Liver (tissue), 3 donors: ENCODE measurements around the gene DCTN5.

Experiments used
- JUND ChIP-seq, 2 donors: IDR thresholded peaks; 2 replicates each; pipeline ENCODE4 v1.6.1; 2016; ENCODE audit warnings: antibody characterized with exemption in 2 of 2
- TF ChIP-seq, protein P1 (sequence below): fragments of 150-350 bp; IDR thresholded peaks from 2 replicates; pipeline ENCODE4 v1.5.1; 2017; ENCODE audit warnings: improper control_type of control experiment, low read depth, low read length; ENCODE audit not compliant: missing input control
- TF ChIP-seq, protein P2 (sequence below): IDR thresholded peaks from 2 replicates; pipeline ENCODE4 v1.6.1; 2016; ENCODE audit warnings: antibody characterized with exemption
- donor health status: healthy.
- donor health status: healthy.

DNA sequence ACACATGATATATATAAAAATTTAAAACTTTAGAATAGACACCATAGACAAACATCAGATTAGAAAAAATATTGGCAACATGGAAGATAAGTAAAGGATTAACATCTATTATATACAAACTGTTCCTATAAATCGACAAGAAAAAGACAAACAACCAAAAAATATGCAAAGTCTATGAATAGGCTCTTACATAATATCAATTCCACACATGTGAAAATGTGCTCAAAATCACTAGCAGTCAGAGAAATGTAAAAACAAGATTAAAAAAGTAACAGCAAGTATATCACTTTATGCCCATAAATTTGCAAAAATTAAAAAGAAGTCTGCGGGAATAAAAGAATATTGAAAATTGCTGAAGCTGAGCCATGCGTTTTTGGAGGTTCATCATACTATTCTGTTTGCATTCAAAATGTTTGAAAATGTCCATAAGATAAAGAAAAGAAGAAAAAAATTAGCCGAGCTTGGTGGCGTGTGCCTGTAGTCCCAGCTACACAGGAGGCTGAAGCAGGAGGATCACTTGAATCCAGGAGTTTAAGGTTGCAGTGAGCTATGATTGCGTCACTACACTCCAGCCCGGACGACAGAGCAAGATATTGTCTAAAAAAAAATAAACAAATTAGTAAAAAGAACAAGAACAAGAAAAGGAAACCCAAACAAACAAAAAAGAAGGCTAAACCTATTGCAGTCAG, 83.0 kb downstream of the DCTN5 start:
- TF ChIP-seq, protein P1, sequence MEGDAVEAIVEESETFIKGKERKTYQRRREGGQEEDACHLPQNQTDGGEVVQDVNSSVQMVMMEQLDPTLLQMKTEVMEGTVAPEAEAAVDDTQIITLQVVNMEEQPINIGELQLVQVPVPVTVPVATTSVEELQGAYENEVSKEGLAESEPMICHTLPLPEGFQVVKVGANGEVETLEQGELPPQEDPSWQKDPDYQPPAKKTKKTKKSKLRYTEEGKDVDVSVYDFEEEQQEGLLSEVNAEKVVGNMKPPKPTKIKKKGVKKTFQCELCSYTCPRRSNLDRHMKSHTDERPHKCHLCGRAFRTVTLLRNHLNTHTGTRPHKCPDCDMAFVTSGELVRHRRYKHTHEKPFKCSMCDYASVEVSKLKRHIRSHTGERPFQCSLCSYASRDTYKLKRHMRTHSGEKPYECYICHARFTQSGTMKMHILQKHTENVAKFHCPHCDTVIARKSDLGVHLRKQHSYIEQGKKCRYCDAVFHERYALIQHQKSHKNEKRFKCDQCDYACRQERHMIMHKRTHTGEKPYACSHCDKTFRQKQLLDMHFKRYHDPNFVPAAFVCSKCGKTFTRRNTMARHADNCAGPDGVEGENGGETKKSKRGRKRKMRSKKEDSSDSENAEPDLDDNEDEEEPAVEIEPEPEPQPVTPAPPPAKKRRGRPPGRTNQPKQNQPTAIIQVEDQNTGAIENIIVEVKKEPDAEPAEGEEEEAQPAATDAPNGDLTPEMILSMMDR = no peak
- TF ChIP-seq JUND (IDR thresholded peaks at IDR 0.05) = no peak
- TF ChIP-seq, protein P2, sequence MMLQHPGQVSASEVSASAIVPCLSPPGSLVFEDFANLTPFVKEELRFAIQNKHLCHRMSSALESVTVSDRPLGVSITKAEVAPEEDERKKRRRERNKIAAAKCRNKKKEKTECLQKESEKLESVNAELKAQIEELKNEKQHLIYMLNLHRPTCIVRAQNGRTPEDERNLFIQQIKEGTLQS = no peak
